ENCODE measurements around the gene LRRN3.

LRRN3 gene

DNA sequence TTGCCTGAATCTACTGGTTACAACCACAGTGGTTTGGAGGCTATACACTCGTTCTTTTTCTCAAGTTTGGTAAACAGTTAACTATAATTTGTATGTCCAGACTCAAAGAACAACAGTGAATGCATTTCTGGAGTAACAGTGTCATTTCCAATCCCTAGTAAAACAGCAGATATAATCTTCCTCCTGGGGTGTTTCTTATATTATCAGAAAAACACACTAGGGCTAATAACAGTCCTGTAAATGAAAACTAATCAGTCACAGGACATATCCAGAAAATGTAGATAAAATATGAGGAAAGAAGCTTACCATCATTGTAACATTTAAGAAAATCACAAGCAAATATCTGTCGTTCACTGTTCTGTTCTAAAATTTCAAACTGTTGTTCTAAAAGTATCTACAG, 82.6 kb downstream of the LRRN3 start:
- no peak for DNase-seq

GRCh38 chr7:111173990-111174389, 83.1 kb downstream of the LRRN3 start:
- DNase-seq: no peak

GRCh38 chr7:111174510-111174909, 83.6 kb downstream of the LRRN3 start:
- DNase-seq: no peak
